Karpas-422 (cell line): ENCODE data around the gene BRI3BP. TPM values are rescaled to one million over a fixed set of nuclear protein-coding genes. Genes with fewer than 3 reads are reported as not detected.

ENCODE experiments used
- DNase-seq: peaks from one replicate; pipeline ENCODE4 v3.0.0-alpha.2; 2015
- H2AFZ ChIP-seq: fragments of 200-600 bp; sonication (generic); 2 replicates; pipeline ENCODE4 v1.6.1; 2014; ENCODE audit warnings: antibody characterized with exemption, low read length, mixed read lengths
- H3K27ac ChIP-seq: fragments of 200-600 bp; sonication (generic); 2 replicates; pipeline ENCODE4 v1.5.1; 2014; ENCODE audit warnings: mild to moderate bottlenecking, low read length, moderate library complexity
- H3K27me3 ChIP-seq: fragments of 200-600 bp; sonication (generic); 2 replicates; pipeline ENCODE4 v1.6.1; 2014; ENCODE audit warnings: low read length, mixed read lengths
- H3K36me3 ChIP-seq: fragments of 200-600 bp; sonication (generic); 2 replicates; pipeline ENCODE4 v1.6.1; 2014; ENCODE audit warnings: low read length, mixed read lengths; ENCODE audit not compliant: insufficient read depth
- H3K4me1 ChIP-seq: fragments of 200-600 bp; sonication (generic); 2 replicates; pipeline ENCODE4 v1.6.1; 2014; ENCODE audit warnings: mild to moderate bottlenecking, low read length, mixed read lengths
- H3K4me2 ChIP-seq: fragments of 200-600 bp; sonication (generic); 2 replicates; pipeline ENCODE4 v1.6.1; 2014; ENCODE audit warnings: low read length, low read depth, mild to moderate bottlenecking; ENCODE audit not compliant: poor library complexity, severe bottlenecking
- H3K4me3 ChIP-seq: fragments of 200-600 bp; sonication (generic); 2 replicates; pipeline ENCODE4 v1.5.1; 2014; ENCODE audit warnings: mild to moderate bottlenecking, antibody characterized with exemption, low read length, mixed read lengths
- H3K79me2 ChIP-seq: fragments of 200-600 bp; sonication (generic); 2 replicates; pipeline ENCODE4 v1.6.1; 2014; ENCODE audit warnings: mild to moderate bottlenecking, low read length, mixed read lengths
- H3K9ac ChIP-seq: fragments of 200-600 bp; sonication (generic); 2 replicates; pipeline ENCODE4 v1.6.0; 2014; ENCODE audit warnings: low read length
- H3K9me2 ChIP-seq: fragments of 200-600 bp; sonication (generic), shearing (Covaris generic); replicated peaks from 2 replicates; pipeline ENCODE4 v1.6.0; 2014; ENCODE audit warnings: mild to moderate bottlenecking, low read length, moderate library complexity; ENCODE audit not compliant: insufficient read depth
- H3K9me3 ChIP-seq: fragments of 300-700, 200-600 bp; sonication (generic); 2 replicates; pipeline ENCODE4 v1.6.1; 2014; ENCODE audit warnings: low read length, mixed read lengths
- H4K20me1 ChIP-seq: fragments of 200-600 bp; sonication (generic); 2 replicates; pipeline ENCODE4 v1.6.1; 2014; ENCODE audit warnings: mild to moderate bottlenecking, antibody characterized with exemption, low read length, low read depth; ENCODE audit not compliant: insufficient read depth
- total RNA-seq: library from RNA; depleted of rRNA; stranded (reverse); fragments of >200 nt; shearing (Covaris generic); gene quantifications from 2 replicates; pipeline ENCODE4 v1.2.3, GENCODE V29; 2014; ENCODE audit warnings: low replicate concordance

BRI3BP gene
- total RNA-seq, 1 experiment from 2014 or later, result 52.9 TPM

DNA sequence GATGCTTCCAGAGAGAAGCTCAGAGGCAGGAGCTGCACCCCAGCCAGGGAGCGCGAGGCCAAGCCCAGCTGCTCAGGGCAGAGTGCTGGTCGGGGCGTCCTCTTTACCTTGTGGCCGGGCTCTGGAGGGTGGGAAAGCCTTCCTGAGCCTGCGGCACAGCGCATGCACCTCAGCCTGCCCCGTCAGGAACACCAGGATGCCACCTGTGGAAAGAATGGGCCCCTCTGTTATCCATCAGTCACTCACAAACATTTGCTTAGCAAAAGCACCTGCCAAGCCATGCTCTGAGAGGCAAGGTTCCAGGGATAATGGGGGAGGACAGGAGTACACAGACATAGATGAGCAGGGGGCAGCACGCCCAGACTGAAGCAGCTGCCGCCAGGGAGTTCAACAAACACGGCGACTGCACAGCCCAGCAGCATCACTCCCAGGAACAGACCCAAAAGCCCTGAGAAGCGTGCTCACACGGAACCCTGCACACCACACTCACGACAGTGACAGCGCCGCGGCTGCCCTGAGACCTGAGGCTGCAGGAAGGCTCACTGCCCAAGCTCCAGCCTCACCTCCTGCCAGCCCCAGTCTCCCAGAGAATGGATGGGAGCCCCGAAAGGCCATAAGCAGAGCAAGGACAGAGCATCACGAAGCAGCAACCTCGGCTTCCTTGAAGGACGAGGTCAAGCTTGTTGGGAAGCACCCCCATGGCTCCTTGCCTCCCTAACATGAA is 26.3 kb upstream of the BRI3BP start:
- Histone ChIP-seq H3K36me3 (peaks cover 14% of the 10 kb centered on the region), H3K9me3 (no peaks in the 10 kb centered on the region), H3K4me3 (no peak overlapping the region), H4K20me1 (no peaks in the 10 kb centered on the region), H3K4me1 (no peaks in the 10 kb centered on the region), H3K9ac (no peak overlapping the region), H3K27me3 (no peaks in the 10 kb centered on the region), H3K27ac (no peak overlapping the region), H2AFZ (no peak overlapping the region), H3K4me2 (no peak overlapping the region), H3K79me2 (no peaks in the 10 kb centered on the region), H3K9me2 (no peaks in the 10 kb centered on the region)
- no peak for DNase-seq

DNA sequence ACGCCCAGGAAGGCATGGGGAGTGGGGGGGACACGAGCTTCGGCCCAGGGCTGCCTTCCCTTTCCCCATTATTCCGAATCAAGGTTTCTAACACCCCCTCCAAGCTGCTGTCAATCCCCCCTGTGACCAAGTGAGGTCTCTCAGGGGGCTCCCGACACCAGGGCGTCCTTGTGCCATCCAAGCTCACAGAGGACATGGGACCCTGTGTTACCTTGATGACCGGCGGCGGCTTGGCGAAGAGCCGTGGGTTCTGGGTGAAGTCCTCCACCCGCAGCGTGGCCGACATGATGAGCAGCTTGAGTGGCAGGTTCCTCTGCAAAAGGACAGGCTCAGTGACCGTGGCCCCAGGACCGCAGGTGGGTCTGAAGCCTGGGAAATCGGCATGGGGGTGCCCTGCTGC is 24.8 kb upstream of the BRI3BP start:
- H3K27me3 ChIP-seq, result no peaks in the 10 kb centered on the region
- no peaks in the 10 kb centered on the region for H3K79me2 ChIP-seq
- H3K9me2 ChIP-seq, result no peaks in the 10 kb centered on the region
- H3K36me3 ChIP-seq, result peaks cover 8% of the 10 kb centered on the region; the same call in 1 of the 2 replicates
- H2AFZ ChIP-seq, result no peak overlapping the region
- no peak overlapping the region for H3K27ac ChIP-seq
- H3K4me1 ChIP-seq, result no peaks in the 10 kb centered on the region
- H3K9ac ChIP-seq, result no peak overlapping the region
- no peaks in the 10 kb centered on the region for H3K9me3 ChIP-seq
- no peak overlapping the region for H3K4me3 ChIP-seq
- no peaks in the 10 kb centered on the region for H4K20me1 ChIP-seq
- DNase-seq, result no peak
- H3K4me2 ChIP-seq, result no peak overlapping the region

DNA sequence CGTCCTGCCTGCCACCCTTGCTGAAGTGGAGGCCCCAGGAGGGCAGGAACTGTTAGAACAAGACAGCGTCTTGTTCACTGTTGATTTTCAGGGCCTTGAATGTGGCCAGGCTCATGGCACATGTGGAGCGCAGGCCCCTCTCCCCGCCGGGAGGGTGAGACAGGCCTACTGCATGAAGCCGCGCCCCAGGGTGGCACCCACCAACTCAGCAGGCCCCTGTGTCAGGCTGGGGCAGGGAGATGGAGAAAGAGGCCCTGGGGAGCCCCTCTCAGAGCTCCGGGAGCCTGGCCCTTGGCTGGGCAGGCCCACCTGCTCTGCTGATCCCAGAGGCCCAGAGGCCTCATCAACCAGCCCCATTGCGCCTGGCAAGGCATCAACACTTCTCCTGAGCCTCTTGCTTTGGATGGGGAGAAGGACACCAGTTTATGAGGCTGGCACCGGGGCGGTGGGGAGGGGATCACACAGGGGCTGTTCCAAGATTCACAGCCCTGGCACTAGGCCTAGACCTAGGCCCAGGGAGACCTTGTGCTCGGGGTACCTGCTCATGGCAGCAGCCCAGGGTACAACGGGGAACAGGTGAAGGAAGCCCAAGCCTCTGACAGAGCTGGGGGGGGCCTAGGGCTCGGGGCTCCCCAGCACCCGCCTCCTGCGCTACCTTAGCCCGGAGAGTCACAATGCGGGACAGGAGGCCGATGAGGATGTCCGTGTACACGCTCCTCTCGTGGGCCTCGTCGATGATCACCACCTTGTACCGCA is 22.6 kb upstream of the BRI3BP start:
- H3K79me2 ChIP-seq, result no peaks in the 10 kb centered on the region
- no peak for DNase-seq
- no peak overlapping the region for H3K9ac ChIP-seq
- H3K27ac ChIP-seq, result no peak overlapping the region
- no peaks in the 10 kb centered on the region for H3K4me1 ChIP-seq
- no peaks in the 10 kb centered on the region for H3K27me3 ChIP-seq
- H3K4me2 ChIP-seq, result no peak overlapping the region
- H3K9me3 ChIP-seq, result no peaks in the 10 kb centered on the region
- H2AFZ ChIP-seq, result no peak overlapping the region
- H3K4me3 ChIP-seq, result no peak overlapping the region
- H3K36me3 ChIP-seq, result no peaks in the 10 kb centered on the region; the same call in 1 of the 2 replicates
- H3K9me2 ChIP-seq, result no peaks in the 10 kb centered on the region
- no peaks in the 10 kb centered on the region for H4K20me1 ChIP-seq

DNA sequence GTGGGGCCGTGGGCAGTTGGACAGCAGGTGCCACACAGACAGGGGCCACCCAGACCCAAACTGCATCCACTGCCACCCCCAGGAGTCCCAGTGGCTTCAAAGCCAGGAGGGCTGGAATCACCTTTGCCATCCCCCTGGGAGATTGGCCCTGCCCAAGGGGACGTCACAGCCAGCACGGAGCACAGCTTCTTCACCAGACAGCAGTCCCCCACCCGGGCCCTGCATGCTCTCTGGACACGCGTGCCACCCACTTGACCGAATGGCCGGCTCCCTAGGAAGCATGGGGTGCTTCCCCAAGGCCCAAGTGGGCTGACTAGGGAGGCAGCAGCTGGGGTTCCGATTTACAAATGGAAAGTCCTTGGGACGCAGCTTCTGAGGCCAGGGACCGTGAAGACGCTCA is 21.8 kb upstream of the BRI3BP start:
- no peak overlapping the region for H3K4me3 ChIP-seq
- H3K79me2 ChIP-seq, result no peaks in the 10 kb centered on the region
- H3K4me1 ChIP-seq, result no peaks in the 10 kb centered on the region
- H3K9ac ChIP-seq, result no peak overlapping the region
- no peaks in the 10 kb centered on the region for H4K20me1 ChIP-seq
- H3K27ac ChIP-seq, result no peak overlapping the region
- no peak overlapping the region for H2AFZ ChIP-seq
- DNase-seq, result no peak
- no peak overlapping the region for H3K4me2 ChIP-seq
- H3K36me3 ChIP-seq, result no peaks in the 10 kb centered on the region; the same call in 1 of the 2 replicates
- no peaks in the 10 kb centered on the region for H3K9me3 ChIP-seq
- no peaks in the 10 kb centered on the region for H3K9me2 ChIP-seq
- H3K27me3 ChIP-seq, result no peaks in the 10 kb centered on the region

DNA sequence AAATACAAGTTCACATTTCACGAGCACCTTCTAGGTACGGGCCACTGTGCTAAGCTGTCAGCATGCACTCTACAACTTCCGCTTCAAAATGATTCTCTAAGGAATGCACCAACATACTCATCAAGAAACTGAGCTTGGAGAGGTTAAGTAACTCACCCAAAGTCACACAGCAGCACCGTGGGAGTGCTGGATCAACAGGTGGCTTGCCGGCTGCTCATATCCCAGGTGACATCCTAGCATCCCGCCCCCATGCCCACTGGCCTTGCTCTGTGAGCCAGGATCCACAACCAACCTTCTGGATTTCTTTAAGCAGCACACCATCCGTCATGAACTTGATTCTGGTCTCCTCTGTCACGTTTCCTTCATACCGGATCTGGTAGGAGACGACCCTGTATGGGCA is 21.2 kb upstream of the BRI3BP start:
- H3K4me3 ChIP-seq, result no peak overlapping the region
- H2AFZ ChIP-seq, result no peak overlapping the region
- peaks cover 4% of the 10 kb centered on the region; the same call in 1 of the 2 replicates for H3K36me3 ChIP-seq
- no peak overlapping the region for H3K4me2 ChIP-seq
- no peaks in the 10 kb centered on the region for H3K9me3 ChIP-seq
- no peaks in the 10 kb centered on the region for H3K27me3 ChIP-seq
- H4K20me1 ChIP-seq, result no peaks in the 10 kb centered on the region
- no peaks in the 10 kb centered on the region for H3K79me2 ChIP-seq
- no peaks in the 10 kb centered on the region for H3K9me2 ChIP-seq
- no peak overlapping the region for H3K27ac ChIP-seq
- DNase-seq, result no peak
- no peaks in the 10 kb centered on the region for H3K4me1 ChIP-seq
- H3K9ac ChIP-seq, result no peak overlapping the region

DNA sequence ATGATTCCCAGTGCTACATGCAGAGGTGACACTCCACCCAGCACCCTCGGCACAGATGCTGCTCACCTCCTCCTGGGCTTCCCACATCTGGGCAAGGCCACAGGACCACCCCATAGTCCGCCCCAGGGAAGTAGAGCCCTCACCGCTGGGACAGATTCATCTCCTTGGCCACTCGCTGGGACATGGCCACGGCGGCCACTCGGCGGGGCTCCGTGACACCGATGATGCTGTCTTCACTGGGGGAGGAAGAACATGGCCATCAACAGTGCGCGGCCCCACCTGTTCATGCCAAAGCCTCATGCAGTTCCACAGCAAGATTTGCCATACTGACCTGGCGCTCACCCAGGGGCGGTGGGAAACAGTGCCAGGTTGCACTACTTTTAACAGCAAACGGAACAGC is 18.2 kb upstream of the BRI3BP start:
- DNase-seq, result no peak
- Histone ChIP-seq H3K4me1 (no peaks in the 10 kb centered on the region), H3K4me2 (no peak overlapping the region)

DNA sequence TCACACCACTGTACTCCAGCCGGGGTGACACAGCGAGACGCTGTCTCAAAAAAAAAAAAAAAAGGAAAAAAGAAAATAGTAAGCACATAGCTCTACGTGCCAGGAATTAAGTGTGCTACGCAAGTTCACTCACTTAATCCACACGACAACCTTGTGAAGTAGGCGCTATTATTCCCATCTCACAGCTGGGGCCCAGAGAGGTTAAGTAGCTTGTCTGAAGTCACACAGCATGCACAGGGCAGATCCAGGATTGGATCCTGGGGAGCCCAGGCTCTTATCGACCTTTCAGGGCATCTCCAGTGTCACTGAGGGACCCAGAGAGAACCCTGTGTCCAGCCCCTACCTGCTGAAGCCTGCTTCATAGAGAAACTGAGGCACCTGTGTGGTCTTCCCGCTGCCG is 16.4 kb upstream of the BRI3BP start:
- H2AFZ ChIP-seq, result no peak overlapping the region
- H3K27ac ChIP-seq, result no peak overlapping the region
- peaks cover 20% of the 10 kb centered on the region; the same call in 1 of the 2 replicates for H3K36me3 ChIP-seq
- DNase-seq, result no peak
- no peaks in the 10 kb centered on the region for H3K9me2 ChIP-seq
- H3K9me3 ChIP-seq, result no peaks in the 10 kb centered on the region
- H3K79me2 ChIP-seq, result no peaks in the 10 kb centered on the region
- no peak overlapping the region for H3K4me3 ChIP-seq
- H3K4me1 ChIP-seq, result no peaks in the 10 kb centered on the region
- no peak overlapping the region for H3K4me2 ChIP-seq
- no peaks in the 10 kb centered on the region for H4K20me1 ChIP-seq
- no peaks in the 10 kb centered on the region for H3K27me3 ChIP-seq
- no peak overlapping the region for H3K9ac ChIP-seq

More for the DNA sequence above, 18.2 kb upstream of the BRI3BP start:
- Histone ChIP-seq H3K27ac (no peak overlapping the region), H3K9ac (no peak overlapping the region), H3K36me3 (peaks cover 16% of the 10 kb centered on the region; the same call in 1 of the 2 replicates), H3K9me3 (no peaks in the 10 kb centered on the region), H3K79me2 (no peaks in the 10 kb centered on the region), H3K9me2 (no peaks in the 10 kb centered on the region), H4K20me1 (no peaks in the 10 kb centered on the region), H2AFZ (no peak overlapping the region), H3K4me3 (no peak overlapping the region), H3K27me3 (no peaks in the 10 kb centered on the region)

DNA sequence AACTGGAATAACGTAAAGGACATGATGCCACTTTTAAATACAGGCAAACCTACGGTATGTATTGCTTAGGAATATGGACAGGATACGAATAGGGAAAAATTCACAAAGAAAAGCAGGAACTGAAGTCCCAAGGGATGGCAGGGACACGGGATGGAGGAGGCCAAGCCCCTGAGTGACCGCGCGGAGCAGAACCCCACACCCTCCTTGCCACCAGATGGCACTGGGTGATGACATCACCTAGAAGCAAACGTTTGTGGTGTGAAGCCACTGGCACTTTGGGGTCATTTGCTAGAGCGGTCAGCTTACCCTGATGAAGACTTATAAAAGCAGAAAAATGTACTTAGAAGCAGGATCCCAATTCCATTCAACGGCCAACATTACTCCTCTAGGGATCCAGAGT is 13.9 kb upstream of the BRI3BP start:
- Histone ChIP-seq H3K4me2 (no peak overlapping the region), H3K27me3 (no peaks in the 10 kb centered on the region), H3K9me2 (no peaks in the 10 kb centered on the region), H3K4me1 (peaks cover 4% of the 10 kb centered on the region; the same call in 1 of the 2 replicates), H3K36me3 (peaks cover 31% of the 10 kb centered on the region; the same call in 1 of the 2 replicates), H3K79me2 (peaks cover 4% of the 10 kb centered on the region), H2AFZ (no peak overlapping the region), H3K4me3 (no peak overlapping the region), H3K9ac (no peak overlapping the region), H3K9me3 (no peaks in the 10 kb centered on the region), H3K27ac (no peak overlapping the region), H4K20me1 (no peaks in the 10 kb centered on the region)
- DNase-seq, result no peak
